PC-9 (cell line): Measurements from ENCODE around the gene UBE2D4. TPM values are rescaled to one million over a fixed set of nuclear protein-coding genes. Genes with fewer than 3 reads are reported as not detected.

ENCODE experiments used
- BruUV-seq: library from RNA; stranded (reverse); fragments of 400-500 nt; replicated peaks from 2 replicates; lab custom pipeline; 2021; lab: Mats Ljungman, UMichigan
- CTCF ChIA-PET: fragments of 300-600 bp; sonication (Branson Sonifier 250); formaldehyde crosslinking; loops from one replicate; lab custom pipeline; 2022; ENCODE audit warnings: antibody characterized with exemption; lab: Charles Lee
- POLR2A ChIA-PET: fragments of 300-600 bp; sonication (Branson Sonifier 250); formaldehyde crosslinking; loops from one replicate; lab custom pipeline; 2022; ENCODE audit warnings: antibody characterized with exemption; ENCODE audit not compliant: unreplicated experiment; lab: Charles Lee
- DNase-seq, 2 experiments: peaks; one replicate each; pipeline versions ENCODE4 v3.0.0 to v3.0.0-alpha.2; 2015 to 2022; ENCODE audit warnings: mixed read lengths in 1 of 2
- H2AFZ ChIP-seq: fragments of 200-600 bp; sonication (generic); 2 replicates; pipeline ENCODE4 v1.8.1; 2017; ENCODE audit warnings: antibody characterized with exemption
- H3F3A ChIP-seq: fragments of 200-600 bp; sonication (generic); 2 replicates; pipeline ENCODE4 v1.8.1; 2017; ENCODE audit warnings: antibody characterized with exemption, mild to moderate bottlenecking, low read depth; ENCODE audit not compliant: insufficient read depth
- H3K27ac ChIP-seq: fragments of 200-600 bp; sonication (generic); 2 replicates; pipeline ENCODE4 v1.6.1; 2016; ENCODE audit warnings: mixed run types
- H3K27me3 ChIP-seq: fragments of 200-600 bp; sonication (generic); 2 replicates; pipeline ENCODE4 v1.6.1; 2016; ENCODE audit warnings: low read depth, mixed run types; ENCODE audit not compliant: insufficient read depth
- H3K36me3 ChIP-seq: fragments of 200-600 bp; sonication (generic); 2 replicates; pipeline ENCODE4 v1.6.1; 2016; ENCODE audit warnings: low read depth, mixed run types
- H3K4me1 ChIP-seq: fragments of 200-600 bp; sonication (generic); replicated peaks from 2 replicates; pipeline ENCODE4 v1.6.1; 2016; ENCODE audit warnings: mixed run types; ENCODE audit not compliant: insufficient read depth
- H3K4me2 ChIP-seq: fragments of 200-600 bp; sonication (generic); 2 replicates; pipeline ENCODE4 v1.6.1; 2017; ENCODE audit warnings: mixed run types
- H3K4me3 ChIP-seq: fragments of 200-600 bp; sonication (generic); 2 replicates; pipeline ENCODE4 v1.6.1; 2016; ENCODE audit warnings: mixed run types
- H3K79me2 ChIP-seq: fragments of 200-600 bp; sonication (generic); 2 replicates; pipeline ENCODE4 v1.6.1; 2017; ENCODE audit warnings: low read depth, mixed run types
- H3K9me2 ChIP-seq: fragments of 200-600 bp; sonication (generic); 2 replicates; pipeline ENCODE4 v1.8.1; 2017; ENCODE audit warnings: mild to moderate bottlenecking; ENCODE audit not compliant: insufficient read depth
- H3K9me3 ChIP-seq: fragments of 200-600 bp; sonication (generic); 2 replicates; pipeline ENCODE4 v1.8.1; 2016; ENCODE audit warnings: low read depth; ENCODE audit not compliant: insufficient read depth
- H4K20me1 ChIP-seq: fragments of 200-600 bp; sonication (generic); 2 replicates; pipeline ENCODE4 v1.8.1; 2017; ENCODE audit not compliant: insufficient read depth
- CTCF ChIP-seq: fragments of 200-600 bp; sonication (generic); conservative IDR thresholded peaks from 2 replicates; pipeline ENCODE4 v1.6.1; 2017; ENCODE audit warnings: mixed run types, antibody characterized with exemption, mild to moderate bottlenecking, moderate library complexity
- EZH2 ChIP-seq: fragments of 200-600 bp; sonication (generic); IDR thresholded peaks from 2 replicates; pipeline ENCODE4 v1.8.0; 2017; ENCODE audit warnings: antibody characterized with exemption, low read depth
- intact Hi-C: fragments of 100-400 bp; cut with micrococcal nuclease; formaldehyde crosslinking; loops from one replicate; pipeline ENCODE4 v1.10.0; 2022; ENCODE audit not compliant: unreplicated experiment
- total RNA-seq: library from RNA; stranded (reverse); gene quantifications from 2 replicates; pipeline ENCODE4 v1.2.3, GENCODE V29; 2021

UBE2D4 gene
- total RNA-seq, 1 experiment from 2014 or later: 17.1 TPM

- Histone ChIP-seq H4K20me1 (peaks cover 21% of the 10 kb centered on the region), H3K4me2 (peak within 1 kb of the TSS; percentile 92), H3K79me2 (peaks cover 54% of the 10 kb centered on the region), H3K9me2 (no peaks in the 10 kb centered on the region), H3K27ac (peak within 1 kb of the TSS; percentile 77), H2AFZ (peak within 1 kb of the TSS; percentile 80), H3K9me3 (no peaks in the 10 kb centered on the region), H3K36me3 (0 out of 2 replicates have a peak, but pooled peaks cover 7% of the 10 kb centered on the region), H3K4me3 (peak within 1 kb of the TSS; percentile 88), H3F3A (peaks cover 32% of the 10 kb centered on the region), H3K27me3 (no peaks in the 10 kb centered on the region), H3K4me1 (peaks cover 40% of the 10 kb centered on the region)
- peak; percentile 56 to 64 for DNase-seq
- TF ChIP-seq CTCF (no peak), EZH2 (no peak)
- CTCF ChIA-PET: interaction anchor here (1.1 kb wide), 1 partner anchor 323 kb away, joined by 3 read pairs; the partner anchor contains the start of gene STK17A
- intact Hi-C loops: no loop called here
- no TSS peak for BruUV-seq
- POLR2A ChIA-PET: interaction anchor here (0.7 kb wide), 1 partner anchor 20 kb away, joined by 3 read pairs; the partner anchor contains the start of gene UBE2D4
Observed at GRCh38 chr7:43906331-43907010, 19.8 kb upstream of the UBE2D4 start, which contains the start of gene URGCP. URGCP (minus strand) TSS chr7:43906596; CDS start chr7:43906575, 21 bp downstream.

- no peaks in the 10 kb centered on the region for H4K20me1 ChIP-seq
- H3K4me3 ChIP-seq: no peak overlapping the region
- TF ChIP-seq CTCF (no peak), EZH2 (no peak)
- no peaks in the 10 kb centered on the region for H3K4me1 ChIP-seq
- H3K79me2 ChIP-seq: no peaks in the 10 kb centered on the region
- H2AFZ ChIP-seq: no peak overlapping the region
- no peaks in the 10 kb centered on the region for H3K9me3 ChIP-seq
- no peak overlapping the region for H3K27ac ChIP-seq
- POLR2A ChIA-PET: interaction anchor here (0.6 kb wide), 2 partner anchors 9 to 19 kb away, joined by 3 to 5 read pairs; no protein-coding TSS in a partner anchor
- CTCF ChIA-PET: no interaction called here
- H3K4me2 ChIP-seq: no peak overlapping the region
- H3K36me3 ChIP-seq: 0 out of 2 replicates have a peak, but pooled peaks cover 4% of the 10 kb centered on the region
- no peak for DNase-seq
- no TSS peak for BruUV-seq
- intact Hi-C loops: no loop called here
- no peaks in the 10 kb centered on the region for H3F3A ChIP-seq
- no peaks in the 10 kb centered on the region for H3K9me2 ChIP-seq
- H3K27me3 ChIP-seq: no peaks in the 10 kb centered on the region
Observed at GRCh38 chr7:43914795-43915194, 11.4 kb upstream of the UBE2D4 start.

- TF ChIP-seq EZH2 (no peak), CTCF (no peak)
- Histone ChIP-seq H2AFZ (no peak overlapping the region), H3K4me1 (no peaks in the 10 kb centered on the region), H3K36me3 (0 out of 2 replicates have a peak, but pooled peaks cover 4% of the 10 kb centered on the region), H3K4me3 (no peak overlapping the region), H3F3A (no peaks in the 10 kb centered on the region), H3K27ac (no peak overlapping the region), H3K27me3 (no peaks in the 10 kb centered on the region), H3K4me2 (no peak overlapping the region), H4K20me1 (no peaks in the 10 kb centered on the region), H3K9me3 (no peaks in the 10 kb centered on the region), H3K79me2 (no peaks in the 10 kb centered on the region), H3K9me2 (no peaks in the 10 kb centered on the region)
- BruUV-seq: no TSS peak
- intact Hi-C loops: no loop called here
- ChIA-PET POLR2A (no interaction called here), CTCF (no interaction called here)
- no peak for DNase-seq
Observed at GRCh38 chr7:43915907-43916306, 10.3 kb upstream of the UBE2D4 start.
